Muscle of arm (tissue), 14 donors: Measurements from ENCODE around the gene SCYL3. TPM values are rescaled to one million over a fixed set of nuclear protein-coding genes. Genes with fewer than 3 reads are reported as not detected.
"Not testable (repeated sequence)": the region's sequence is repeated elsewhere in the genome, so short reads cannot be mapped to it uniquely, and the experiment has no call there.

ENCODE experiments used
- DNase-seq: peaks from one replicate; pipeline ENCODE4 v3.0.0-alpha.2; 2013
- long read RNA-seq, 11 donors: transcript quantifications; one replicate each; lab custom pipeline, GENCODE V29; 2026
- polyA plus RNA-seq, 12 donors: library from polyadenylated mRNA; unstranded; fragments of 120-200 nt; gene quantifications; one replicate each; pipeline ENCODE4 v1.2.1, GENCODE V29; 2013; ENCODE audit not compliant: insufficient read length in 12 of 12

Gene SCYL3, protein sequence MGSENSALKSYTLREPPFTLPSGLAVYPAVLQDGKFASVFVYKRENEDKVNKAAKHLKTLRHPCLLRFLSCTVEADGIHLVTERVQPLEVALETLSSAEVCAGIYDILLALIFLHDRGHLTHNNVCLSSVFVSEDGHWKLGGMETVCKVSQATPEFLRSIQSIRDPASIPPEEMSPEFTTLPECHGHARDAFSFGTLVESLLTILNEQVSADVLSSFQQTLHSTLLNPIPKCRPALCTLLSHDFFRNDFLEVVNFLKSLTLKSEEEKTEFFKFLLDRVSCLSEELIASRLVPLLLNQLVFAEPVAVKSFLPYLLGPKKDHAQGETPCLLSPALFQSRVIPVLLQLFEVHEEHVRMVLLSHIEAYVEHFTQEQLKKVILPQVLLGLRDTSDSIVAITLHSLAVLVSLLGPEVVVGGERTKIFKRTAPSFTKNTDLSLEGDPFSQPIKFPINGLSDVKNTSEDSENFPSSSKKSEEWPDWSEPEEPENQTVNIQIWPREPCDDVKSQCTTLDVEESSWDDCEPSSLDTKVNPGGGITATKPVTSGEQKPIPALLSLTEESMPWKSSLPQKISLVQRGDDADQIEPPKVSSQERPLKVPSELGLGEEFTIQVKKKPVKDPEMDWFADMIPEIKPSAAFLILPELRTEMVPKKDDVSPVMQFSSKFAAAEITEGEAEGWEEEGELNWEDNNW
- 10 to 100 TPM in 8 of 12 donors, 1 to 10 TPM in 3, not detected in 1; 8.4 to 14.3 (median 10.3) TPM for polyA plus RNA-seq
- long read RNA-seq, donor 1, partial matches to known transcripts = 7 of 7 reads
- long read RNA-seq, donor 1, other reads (novel, unspliced or antisense) = 0 of 7 reads
- long read RNA-seq, donor 2 = 0 reads
- long read RNA-seq, donor 3 = 0 reads
- long read RNA-seq, donor 4 = 0 reads
- long read RNA-seq, donor 5, full-length matches to known transcripts = 3 of 3 reads
- long read RNA-seq, donor 5, partial matches to known transcripts = 0 of 3 reads
- long read RNA-seq, donor 5, other reads (novel, unspliced or antisense) = 0 of 3 reads
- long read RNA-seq, donor 6, full-length matches to known transcripts = 1 of 1 reads
- long read RNA-seq, donor 6, partial matches to known transcripts = 0 of 1 reads
- long read RNA-seq, donor 6, other reads (novel, unspliced or antisense) = 0 of 1 reads
- long read RNA-seq, donor 7 = 0 reads
- long read RNA-seq, donor 8, full-length matches to known transcripts = 1 of 1 reads
- long read RNA-seq, donor 8, partial matches to known transcripts = 0 of 1 reads
- long read RNA-seq, donor 8, other reads (novel, unspliced or antisense) = 0 of 1 reads
- long read RNA-seq, donor 9 = 0 reads
- long read RNA-seq, donor 10, full-length matches to known transcripts = 3 of 3 reads
- long read RNA-seq, donor 10, partial matches to known transcripts = 0 of 3 reads
- long read RNA-seq, donor 10, other reads (novel, unspliced or antisense) = 0 of 3 reads
- long read RNA-seq, donor 11, partial matches to known transcripts = 0 of 1 reads
- long read RNA-seq, donor 11, other reads (novel, unspliced or antisense) = 0 of 1 reads

DNA sequence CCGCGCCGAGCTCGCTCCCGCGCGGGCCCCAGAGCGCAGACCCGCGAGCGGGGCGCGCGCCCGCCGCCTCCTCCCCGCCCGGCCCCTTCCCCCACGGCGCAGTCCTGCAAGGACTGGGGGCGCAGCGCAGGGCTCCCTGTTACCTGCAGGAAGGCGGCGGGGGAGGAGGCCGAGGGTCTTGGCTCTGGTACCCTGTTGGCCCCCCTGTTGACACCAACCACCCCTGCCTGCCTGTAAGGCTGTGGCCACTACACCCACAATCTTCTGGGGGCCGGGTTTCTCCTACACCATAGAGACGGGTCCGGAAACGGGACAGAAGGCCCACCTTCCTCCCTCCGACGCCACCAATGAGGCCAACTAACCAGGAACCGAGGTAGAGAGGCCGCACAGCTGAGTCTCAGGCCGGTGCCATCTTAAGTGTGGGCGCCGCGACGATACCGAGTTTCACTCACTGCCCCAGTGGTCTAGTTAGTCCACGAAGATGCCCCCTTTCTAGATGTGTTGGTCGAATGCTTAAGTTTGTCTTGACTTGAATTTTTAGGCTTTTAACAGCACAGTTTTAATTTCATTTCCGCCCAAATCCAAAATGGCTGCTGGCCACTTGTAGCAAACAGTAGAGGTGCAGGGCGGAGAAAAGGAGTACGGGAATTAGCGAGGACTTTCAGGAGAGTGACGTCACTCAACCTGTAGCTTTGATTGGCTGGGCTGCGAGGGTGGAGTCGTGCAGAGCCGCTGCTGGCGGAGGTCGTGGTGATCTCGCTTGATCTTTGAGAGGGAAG is at the start of gene SCYL3:
Gene SCYL3, minus strand, starts transcription at position 252 of the 779 bp plus-strand sequence. CDS start 5,056 bp downstream, outside the sequence.
- peak; percentile 98 for DNase-seq

DNA sequence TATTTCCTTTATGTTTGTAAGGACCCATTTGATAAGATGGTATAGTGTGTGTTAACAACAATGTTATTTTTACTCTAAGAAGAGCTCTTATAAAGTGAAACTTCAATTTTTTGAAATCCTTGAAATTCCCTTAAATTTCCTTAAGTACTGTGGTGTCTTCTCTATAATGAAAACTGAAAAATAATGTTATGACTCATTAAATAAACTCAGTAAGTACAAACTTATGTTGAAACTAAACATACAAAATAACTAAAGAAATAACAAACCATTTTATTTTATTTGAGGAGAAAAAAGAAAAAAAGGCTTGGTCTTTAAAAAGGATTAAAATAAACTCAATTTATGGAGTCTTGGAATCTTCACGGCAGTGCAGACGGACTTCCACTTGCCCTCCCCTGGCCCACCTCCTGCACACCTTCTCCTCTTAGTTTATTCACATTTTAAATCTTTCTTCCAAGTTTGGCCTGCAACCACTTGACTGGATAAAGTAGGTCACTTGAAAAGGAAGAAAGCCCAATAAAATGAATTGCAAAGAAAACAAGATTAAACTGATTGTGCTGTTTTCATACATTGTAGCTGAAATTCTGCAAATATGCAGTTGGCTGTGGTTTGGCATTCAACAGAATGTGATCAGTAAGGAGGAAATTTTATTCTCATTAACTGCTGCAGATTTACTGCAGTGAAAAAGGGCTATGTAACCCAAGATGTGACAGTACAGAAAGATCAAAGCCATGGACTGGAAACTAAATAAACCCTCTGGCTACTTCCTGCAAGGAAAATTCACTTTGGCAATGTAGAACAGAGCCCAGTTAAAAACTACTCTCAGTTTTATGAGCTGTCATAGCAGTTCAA is 48.5 kb upstream of the SCYL3 start:
- DNase-seq = peak; percentile 55

DNA sequence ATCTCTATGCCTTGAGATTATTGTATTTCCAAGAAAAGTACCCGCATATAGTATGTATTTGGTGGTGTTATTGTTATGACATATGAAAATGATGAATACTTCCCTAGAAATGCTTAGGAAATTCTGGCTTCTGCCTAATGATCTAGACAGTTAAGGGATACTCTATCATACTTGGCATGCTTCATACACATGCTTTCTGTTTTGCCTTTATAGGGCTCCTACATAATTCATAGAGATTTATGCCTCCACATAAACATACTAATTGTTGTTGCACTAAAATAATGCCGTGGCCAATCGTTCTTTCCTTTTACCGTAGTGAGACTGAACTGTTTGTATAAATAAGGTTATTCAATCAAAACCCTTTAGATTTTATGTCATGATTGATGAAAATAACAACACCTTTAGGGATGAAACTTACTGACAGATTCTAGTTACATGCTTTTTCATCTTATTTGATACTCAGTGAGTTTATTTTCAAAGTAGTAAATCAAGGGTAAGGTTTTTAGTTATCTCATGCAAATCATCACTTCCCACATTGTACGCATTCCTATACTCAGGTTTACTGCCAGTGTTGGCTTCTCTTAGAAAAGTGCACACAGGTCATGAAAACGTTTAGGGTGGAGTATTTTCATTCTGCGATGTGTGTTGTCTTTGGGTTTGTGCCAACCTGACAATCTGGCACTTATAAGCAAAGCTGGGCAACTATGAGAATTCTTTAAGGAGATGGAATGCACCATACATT is 40.5 kb upstream of the SCYL3 start:
- no peak for DNase-seq

DNA sequence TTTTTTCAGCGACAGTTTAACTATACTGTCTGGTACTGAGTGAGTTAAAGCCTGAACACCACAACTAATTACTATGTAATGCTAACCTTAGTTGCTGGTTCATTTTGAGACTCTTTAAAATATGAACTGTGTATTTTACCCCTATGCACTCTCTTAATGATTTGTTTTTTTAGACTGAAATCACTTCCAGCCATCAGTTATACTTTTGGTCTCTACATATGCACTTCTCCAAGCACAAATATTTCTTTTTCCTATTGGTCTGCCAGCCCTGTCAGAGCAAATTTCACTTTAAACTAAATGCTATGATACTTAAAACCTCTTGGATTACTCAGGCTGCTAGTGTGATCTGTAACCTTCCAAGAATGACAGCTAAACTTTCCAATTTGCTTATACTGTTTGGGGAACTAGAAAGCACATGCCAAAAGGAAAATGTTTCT is 38.1 kb upstream of the SCYL3 start:
- peak; percentile 84 for DNase-seq

DNA sequence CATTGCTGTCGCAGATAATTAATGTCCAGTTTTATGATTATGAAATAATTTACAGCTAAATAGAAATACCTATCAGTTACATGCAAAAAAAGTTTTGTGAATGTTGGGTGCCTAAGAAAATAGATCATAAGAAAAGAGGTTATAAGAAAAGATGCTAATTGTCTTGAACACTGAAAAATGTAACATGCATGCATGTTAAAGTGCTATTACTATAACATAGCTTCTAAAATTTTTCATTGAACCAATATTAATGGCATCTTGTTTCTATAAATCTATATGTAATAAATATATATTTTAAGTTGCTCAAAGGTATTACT is 35.5 kb upstream of the SCYL3 start:
- no peak for DNase-seq

DNA sequence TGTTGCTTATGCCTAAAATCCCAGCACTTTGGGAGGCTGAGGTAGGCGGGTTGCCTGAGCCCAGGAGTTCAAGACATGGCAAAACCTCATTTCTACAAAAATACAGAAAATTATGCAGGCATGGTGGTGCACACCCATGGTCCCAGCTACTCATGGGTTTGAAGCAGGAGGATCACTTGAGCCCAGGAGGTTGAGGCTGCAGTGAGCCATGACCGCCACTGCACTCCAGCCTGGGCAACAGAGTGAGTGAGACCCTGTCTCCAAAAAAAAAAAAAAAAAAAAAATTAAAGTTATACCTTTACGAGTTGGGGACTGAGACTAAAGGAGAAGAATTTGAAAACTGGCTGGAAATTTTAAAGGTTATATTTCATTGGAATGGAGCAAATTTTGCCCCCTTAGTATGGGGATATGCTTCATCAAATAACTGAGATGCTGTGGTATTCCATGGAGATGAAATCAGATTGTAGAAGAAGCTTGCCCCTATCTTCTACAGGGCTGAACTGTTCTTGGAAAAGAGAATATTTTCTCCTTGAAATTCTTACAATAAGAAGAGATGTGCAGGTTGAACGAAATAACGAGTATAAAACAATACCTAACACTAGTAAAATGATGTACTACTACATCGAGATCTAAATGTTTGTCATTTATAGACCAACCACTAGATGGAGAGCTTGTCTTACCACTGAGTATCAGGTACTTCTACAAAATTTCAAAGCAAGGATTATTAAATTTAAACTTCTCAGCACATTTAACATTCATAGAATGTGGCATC is 34.9 kb upstream of the SCYL3 start:
- DNase-seq = peak; percentile 52

DNA sequence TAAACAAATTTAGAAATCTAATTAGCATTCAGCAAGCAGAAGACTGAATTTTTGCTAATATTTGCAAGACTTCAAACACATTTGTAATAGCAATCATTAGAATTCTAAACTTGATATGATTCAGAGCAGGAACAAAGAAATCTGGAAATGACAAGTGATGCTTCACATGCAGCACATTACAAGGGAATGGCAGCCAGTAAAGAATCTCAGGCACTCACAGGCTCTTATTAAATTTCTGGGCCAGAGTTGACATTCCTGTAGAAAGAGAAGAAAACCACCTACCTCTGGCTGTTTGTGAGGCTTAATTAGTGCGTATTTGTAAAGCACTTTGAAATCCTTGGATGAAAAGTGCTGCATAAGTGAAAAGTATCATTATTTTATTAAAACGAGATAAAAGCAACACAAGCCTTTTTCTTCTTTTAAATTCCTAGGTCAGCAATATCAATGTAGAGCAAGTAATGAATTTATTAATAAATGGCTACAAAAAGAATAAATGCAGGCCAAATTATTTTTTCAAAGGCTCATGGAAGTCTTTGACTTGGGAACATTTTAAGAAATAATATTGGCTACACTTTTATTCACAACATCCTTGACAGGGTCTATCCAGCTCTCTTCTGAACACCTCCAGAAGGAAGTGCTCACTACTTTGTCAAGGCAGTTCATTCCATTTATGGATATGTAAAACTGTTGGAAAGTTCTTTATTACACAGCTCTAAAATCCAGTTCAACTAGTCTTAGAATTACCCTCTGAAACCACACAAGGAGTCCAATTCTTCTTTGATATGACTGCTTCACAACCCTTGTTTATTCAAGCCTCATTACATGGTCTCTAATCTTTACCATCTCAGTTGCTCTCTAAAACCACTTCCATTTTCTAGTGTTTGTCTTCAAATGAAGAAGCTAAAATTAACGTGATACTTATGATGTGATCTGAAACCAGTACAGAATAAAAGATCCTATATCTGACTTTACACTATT is 32.1 kb upstream of the SCYL3 start:
- no peak for DNase-seq

DNA sequence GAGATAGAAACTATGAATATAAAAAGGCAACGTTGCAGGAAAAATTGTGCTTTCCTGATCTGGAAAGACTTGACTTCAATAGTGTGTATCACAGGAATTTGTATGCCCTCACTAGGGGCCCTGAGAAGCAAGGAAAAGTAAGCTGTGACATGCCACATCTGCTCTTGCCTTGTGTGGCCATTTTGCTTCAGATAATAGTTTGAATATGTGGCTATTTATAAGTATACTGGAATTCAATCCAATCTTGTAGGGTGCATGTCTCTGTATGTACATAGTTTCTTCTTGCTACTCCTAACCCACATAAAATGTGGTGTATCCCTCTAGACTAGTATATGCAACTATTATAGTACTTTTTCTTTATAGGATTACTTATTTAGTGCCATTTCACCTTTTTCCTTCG is 31.1 kb upstream of the SCYL3 start:
- DNase-seq = no peak

DNA sequence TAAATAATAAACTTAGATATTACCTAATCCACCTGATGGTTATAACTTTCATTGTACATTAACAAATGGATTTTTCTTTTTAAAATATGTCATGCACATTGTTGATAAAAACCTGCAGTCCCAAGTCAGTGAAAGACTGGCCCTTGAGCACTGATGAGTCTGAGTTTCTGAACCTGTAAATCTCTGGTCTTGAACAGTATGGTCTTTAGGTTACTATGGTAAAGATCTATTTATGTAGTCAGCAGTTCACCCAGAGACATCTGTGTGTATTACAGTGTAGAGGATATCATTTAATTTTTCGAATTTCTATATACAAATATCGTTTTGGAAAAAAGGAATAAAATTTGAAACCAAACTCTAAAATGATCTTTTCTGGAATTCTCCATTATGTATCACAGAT is 30.4 kb upstream of the SCYL3 start:
- no peak for DNase-seq

DNA sequence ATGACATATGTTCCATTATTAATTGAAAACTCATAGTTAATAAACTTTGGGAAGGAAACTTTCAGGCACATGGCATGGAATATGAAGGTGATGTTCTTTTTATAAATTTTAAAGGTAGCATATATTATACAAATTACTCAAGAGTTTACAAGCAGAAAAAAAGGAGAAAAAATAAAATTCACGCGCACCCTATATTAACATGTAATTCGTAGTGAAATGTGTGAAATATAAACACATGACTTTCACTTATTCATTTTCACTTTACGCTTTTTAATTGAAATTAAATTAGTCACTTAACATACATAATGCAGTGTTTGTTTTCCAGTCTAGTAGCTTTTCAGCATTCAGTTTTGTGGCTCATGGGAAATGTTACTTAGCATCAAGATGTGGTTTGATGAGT is 27.4 kb upstream of the SCYL3 start:
- no peak for DNase-seq

DNA sequence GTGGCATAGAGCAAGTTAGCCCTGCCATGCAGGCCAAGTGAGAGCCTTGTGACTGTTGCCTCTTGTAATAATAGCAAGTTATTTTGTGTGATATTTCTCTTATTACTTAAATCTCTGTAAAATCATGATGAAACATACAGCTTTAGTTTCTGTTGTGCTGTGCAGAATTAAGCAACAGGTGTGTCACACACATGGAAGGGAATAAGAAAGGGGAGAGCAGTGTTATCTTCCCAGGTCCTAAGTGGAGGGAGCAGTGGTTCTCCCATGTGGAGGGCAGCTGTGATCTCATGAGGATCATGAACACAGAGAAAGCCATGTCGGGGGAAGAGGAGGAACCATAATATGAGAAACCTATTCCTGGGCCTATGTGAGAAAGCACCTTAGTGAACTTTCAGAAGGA is 25.2 kb upstream of the SCYL3 start:
- DNase-seq = no peak

DNA sequence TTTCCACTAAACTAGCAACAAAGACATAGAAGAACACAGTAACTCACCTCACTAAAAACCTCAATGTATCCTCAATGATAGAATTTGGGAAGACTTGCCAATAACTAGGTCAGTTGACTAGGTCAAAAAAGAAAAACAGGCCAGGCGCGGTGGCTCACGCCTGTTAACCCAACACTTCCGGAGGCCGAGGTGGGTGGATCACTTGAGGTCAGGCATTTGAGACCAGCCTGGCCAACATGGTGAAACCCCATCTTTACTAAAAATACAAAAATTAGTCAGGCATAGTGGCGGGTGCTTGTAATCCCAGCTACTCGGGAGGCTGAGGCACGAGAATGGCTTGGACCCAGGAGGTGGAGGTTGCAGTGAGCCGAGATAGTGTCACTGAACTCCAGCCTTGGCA is 24.5 kb upstream of the SCYL3 start:
- DNase-seq = not testable (repeated sequence)

DNA sequence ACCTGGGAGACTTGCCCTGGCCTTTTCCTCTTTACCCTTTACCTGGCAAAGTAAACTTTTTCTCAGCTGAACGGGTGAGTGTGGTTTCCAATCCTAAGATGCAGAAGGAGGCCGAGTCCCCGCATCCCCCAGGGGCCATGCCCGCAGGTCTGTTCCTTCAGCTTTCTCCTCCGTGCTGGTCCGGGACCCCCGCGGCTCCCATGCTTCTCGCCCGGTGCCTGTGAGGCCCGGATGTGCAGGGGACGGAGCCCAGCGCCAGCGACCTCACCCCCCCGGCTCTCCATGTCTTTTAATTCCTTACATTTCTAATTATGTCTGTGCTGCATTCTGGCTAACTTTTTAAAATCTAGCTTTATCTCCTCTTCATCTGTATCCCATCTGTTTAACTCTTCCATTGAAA is 21.5 kb upstream of the SCYL3 start:
- no peak for DNase-seq

DNA sequence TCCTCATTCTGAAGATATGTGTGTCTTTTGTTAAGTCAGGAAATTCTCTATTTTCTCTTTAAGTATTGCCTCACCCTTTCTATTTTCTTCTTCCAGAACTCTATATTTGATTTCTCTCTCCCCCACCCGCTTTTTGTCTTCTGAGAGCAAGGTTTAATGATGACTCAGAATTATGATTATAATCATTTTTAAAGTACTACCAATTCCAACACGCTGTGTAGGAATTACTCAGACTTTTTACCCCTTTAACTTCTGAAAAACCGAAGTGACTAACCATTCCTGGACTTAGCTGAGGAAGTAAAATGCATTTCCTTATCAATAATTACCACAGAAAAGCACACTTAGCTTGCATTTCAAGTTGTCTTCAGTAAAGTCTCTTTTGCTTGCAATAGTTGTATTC is 20.8 kb upstream of the SCYL3 start:
- no peak for DNase-seq

DNA sequence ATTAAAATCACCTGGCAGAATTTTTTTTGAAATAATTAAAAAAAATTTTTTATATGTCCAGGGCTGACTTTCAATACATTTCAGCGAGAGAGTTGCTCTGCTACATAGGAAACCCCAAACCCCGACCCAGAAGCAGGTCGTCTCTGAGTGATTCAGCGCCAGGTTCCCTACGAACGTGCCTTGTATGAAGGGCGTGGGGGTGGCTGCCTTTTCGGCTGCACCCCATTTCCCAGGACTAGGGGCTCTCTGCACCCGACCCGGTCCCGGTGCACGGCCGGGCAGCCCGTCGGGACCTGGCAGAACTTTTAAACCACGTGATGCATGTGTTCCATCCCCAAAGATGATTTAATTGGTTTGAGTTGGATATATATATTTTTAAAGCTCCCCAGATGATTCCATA is 15.8 kb upstream of the SCYL3 start:
- DNase-seq = no peak

DNA sequence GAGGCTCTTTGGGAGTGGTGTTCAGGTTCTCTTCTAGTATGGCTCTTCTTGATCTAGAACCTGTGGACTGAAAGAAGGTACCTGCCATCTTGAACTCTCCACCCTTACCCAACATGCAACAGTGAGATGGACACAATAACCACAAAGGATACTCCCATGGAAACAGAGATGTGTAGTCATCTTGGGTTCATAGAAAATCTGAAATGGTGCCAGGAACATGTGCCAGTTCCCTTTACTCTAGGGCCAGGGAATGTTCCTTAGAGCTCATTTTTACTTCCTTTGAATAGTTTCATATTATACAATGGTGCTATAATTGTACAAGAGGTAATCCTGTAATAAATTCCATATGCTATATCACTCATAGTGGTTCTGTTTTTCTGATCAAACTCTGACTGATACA is 13.2 kb upstream of the SCYL3 start:
- DNase-seq = no peak

DNA sequence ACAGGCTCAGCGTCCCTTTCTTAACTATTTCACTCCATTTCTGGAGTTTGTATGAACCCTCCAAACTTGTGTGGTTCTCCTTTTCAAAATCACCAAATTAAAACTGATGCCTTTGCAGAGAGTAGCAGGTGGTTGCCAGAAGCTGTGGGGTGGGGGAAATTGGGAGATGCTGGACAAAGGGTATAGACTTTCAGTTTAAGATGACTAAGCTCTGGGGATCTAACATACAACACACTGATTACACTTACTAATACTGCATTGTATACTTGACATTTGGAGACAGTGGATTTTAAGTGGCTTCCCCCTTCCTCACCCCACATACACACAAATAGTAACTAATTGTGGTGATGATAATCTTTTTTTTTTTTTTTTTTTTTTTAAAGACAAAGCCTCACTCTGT is 11.1 kb upstream of the SCYL3 start:
- no peak for DNase-seq
